ENCODE data around the gene XRN2.

- TF ChIP-seq, protein P1, sequence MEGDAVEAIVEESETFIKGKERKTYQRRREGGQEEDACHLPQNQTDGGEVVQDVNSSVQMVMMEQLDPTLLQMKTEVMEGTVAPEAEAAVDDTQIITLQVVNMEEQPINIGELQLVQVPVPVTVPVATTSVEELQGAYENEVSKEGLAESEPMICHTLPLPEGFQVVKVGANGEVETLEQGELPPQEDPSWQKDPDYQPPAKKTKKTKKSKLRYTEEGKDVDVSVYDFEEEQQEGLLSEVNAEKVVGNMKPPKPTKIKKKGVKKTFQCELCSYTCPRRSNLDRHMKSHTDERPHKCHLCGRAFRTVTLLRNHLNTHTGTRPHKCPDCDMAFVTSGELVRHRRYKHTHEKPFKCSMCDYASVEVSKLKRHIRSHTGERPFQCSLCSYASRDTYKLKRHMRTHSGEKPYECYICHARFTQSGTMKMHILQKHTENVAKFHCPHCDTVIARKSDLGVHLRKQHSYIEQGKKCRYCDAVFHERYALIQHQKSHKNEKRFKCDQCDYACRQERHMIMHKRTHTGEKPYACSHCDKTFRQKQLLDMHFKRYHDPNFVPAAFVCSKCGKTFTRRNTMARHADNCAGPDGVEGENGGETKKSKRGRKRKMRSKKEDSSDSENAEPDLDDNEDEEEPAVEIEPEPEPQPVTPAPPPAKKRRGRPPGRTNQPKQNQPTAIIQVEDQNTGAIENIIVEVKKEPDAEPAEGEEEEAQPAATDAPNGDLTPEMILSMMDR (conservative IDR thresholded peaks at IDR 0.05 in 1 of 2, IDR thresholded peaks at IDR 0.05 in 1 of 2; ENCODE audit: extremely low read depth in 1 of 2, insufficient read depth in 1 of 2, low read depth in 1 of 2, low read length in 2 of 2): no peak
- no peak for TF ChIP-seq EZH2 (IDR thresholded peaks at IDR 0.05; ENCODE audit: borderline replicate concordance, low read length)
Measured at GRCh38 chr20:21291026-21291425, 12.1 kb upstream of the XRN2 start.
